Measurements from ENCODE around the gene SIM1.
A peak's percentile ranks its signal among the peaks of the same experiment; 100 is the strongest.

SIM1 gene

DNA sequence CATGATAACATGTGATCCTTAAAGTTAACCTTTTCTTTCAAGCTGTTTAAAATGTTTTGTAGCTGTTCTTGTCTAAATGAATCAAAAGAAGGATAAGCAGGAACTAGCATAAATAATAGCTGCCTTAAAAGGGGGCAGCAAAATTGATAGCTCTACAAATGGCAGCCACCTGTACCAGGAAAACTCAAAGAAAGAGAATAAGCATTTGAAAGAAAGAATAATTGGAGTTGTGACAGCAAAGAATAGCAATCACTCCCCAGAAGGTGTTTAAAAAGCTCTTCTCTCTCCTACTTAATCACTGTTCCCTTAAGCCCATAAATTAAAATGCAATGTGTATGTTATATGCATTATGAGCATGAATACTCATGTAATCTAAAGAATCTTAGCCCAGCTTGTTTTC lies 114.6 kb downstream of the SIM1 start:
- no peak for DNase-seq (ENCODE audit: low spot score)

DNA sequence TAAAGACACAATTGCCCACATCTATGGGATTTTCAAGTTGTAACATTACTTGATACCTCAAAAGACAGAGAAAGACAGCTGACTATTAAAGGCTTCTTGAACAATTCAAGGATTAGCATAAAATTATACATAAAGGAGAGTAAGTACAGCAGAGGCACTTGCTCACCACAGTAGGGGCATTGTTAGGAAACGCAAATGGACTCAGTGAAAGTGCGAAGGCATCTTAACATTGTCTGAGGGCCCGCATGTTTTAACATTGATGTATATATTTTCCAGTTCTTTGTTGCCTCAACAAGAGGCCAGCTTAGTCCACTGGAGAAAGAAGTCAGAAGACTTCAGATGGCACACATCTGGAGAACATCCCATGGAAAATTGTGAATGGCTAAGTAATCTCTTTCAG lies 115.4 kb downstream of the SIM1 start:
- no peak for DNase-seq (ENCODE audit: low spot score)

DNA sequence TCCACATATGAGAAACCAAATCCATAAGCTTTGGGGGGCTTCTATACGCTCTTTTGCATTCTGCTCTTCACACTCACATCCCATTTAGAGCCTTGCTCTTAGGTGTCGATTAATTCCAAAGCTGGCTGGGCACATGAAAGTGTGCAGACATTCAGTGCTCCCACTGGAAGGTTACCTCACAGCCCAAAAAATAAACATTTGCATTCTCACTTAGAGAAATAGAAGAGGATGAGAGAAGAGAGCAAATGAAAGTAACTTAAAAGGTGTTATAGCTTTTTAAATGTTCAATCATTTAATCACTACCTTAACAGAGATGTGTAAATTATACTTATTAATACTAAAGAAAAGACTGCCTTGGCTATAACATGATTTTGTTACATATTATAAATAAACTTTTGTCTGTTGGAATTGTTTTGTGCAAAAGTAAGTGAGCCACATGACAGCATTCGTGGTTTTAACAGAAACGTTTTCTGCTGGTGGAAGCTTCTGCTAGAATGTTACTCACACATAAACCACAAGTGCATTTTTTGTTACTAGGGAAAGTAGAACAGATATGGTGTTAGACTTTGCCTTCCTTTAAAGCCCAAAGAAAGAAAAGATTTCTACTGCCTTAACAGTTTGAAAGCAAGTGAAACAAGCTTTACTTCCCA lies 116.7 kb downstream of the SIM1 start:
- no peak for DNase-seq (ENCODE audit: low spot score)

DNA sequence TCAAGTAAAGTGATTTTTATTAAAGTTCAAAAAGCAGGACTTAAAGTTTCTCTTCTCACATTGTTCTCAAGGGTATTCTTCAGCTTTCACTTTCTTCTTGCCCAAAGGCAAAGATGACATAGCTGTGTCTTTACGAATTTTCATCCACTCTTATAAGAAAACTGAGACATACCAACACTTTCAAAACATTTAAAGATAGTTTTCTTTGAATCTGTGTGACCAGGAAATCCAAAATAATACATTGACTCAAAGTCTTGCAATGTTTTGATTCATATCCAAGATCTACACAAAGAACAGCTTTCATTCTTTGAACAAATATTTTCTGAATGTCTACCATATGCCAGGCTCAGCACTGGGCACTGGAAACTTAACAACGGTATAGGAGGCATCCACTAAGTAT lies 117.9 kb downstream of the SIM1 start:
- peak; percentile 8 for DNase-seq (ENCODE audit: low spot score)

DNA sequence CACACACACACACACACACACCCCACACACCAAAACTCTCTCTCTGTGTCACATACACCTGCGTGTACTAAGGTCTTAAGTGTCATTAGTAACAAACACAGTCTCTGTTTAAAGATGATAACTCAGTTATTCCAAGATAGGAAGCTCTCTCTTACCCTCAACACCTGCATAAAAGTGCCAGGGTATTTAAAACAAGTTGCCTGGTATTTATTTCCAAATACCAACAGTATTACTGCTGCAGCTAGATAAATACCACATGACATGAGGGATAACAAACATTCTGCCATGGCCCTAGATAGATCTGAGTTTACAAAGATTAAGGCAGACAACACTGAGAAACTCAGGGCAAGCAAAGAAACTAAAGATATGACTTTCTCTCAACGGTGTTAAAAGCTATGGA lies 118.5 kb downstream of the SIM1 start:
- DNase-seq (ENCODE audit: low spot score): no peak

DNA sequence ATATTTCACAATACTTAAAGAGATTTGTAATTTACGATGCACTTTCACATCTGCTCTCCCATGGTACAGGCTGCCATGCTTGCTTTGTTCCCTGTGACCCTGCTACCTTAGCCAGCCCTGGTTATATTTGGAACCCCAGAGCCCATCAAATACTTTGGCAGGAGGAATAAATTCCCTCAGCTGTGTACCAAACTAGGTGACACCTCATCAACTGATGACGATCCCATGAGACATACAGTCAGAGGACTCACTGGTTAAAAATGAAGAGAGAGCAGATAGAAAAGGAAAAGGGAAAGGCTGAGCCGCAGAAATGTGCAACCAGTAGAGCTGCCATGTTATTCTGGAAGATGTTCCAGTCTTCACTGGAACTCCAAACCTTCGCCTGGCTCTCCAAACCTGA lies 120.0 kb downstream of the SIM1 start:
- DNase-seq (ENCODE audit: low spot score): no peak

DNA sequence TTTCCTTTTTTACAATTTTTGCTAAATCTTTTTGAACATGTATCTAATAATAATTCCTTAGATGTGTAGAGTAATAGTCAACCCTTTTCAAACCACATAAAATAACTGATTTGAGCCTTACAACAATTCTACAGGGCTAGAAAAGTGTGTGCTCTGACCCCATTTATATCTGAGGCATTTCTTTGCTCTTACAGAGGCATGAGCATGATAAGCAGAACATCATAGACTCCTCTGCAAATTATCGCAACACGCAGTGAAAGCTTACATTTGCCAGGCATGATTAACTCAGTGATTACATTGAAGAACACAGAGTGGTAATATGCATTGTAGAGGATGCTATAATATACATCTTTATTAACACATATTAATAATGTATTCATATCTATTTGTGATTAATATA lies 120.4 kb downstream of the SIM1 start:
- DNase-seq (ENCODE audit: low spot score): no peak

DNA sequence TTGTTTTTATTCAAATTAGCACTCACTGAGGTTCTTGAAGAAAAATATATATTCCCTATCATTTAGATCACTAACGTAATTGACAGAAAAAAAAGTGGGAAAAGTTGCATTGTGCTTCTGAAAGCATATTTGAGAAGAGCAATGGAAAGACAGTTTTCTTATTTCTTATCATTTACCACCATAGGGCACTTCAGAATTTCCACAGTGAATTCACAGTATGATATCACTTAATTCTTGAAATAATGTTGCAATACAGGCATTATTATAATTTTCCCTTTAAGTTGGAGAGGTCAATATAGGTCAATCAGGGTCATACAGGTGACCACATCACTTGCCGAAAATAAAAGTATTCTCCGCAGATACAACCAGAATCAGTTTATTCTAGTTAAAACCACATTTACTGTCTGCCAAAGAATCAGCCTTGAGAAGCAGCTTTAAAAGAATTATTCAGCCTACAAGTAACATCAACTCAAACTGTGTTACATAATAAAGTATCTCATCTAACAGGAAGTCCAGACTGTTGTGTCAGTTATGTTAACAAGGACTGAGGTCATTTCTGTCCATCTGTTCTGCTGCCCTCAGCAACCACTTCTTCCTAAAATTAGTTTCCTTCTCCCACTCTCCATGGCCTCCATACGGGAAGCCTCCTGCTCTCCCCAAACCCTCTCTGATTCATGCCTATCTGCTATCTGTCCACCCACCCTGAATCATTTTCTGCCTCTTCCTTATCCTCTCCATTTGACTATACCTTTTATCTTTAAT lies 121.2 kb downstream of the SIM1 start:
- DNase-seq (ENCODE audit: low spot score): no peak

DNA sequence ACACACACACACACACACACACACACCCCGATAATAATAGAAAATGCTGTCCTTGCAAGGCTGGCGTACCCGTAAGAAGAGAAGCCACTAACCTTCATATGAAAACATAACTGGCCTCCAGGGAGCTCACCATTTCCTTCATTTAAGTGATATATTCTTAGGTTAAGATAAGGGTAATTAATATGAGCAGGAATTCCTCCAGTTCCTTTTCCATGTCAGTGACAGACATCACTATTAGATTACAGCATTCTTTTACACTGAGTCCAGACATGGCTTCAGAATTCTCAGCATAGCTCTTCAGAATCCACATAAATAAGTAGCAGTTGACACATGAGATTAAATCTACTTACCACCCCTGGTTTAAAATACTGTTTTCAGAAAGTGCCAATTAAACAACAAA lies 121.9 kb downstream of the SIM1 start:
- no peak for DNase-seq (ENCODE audit: low spot score)

DNA sequence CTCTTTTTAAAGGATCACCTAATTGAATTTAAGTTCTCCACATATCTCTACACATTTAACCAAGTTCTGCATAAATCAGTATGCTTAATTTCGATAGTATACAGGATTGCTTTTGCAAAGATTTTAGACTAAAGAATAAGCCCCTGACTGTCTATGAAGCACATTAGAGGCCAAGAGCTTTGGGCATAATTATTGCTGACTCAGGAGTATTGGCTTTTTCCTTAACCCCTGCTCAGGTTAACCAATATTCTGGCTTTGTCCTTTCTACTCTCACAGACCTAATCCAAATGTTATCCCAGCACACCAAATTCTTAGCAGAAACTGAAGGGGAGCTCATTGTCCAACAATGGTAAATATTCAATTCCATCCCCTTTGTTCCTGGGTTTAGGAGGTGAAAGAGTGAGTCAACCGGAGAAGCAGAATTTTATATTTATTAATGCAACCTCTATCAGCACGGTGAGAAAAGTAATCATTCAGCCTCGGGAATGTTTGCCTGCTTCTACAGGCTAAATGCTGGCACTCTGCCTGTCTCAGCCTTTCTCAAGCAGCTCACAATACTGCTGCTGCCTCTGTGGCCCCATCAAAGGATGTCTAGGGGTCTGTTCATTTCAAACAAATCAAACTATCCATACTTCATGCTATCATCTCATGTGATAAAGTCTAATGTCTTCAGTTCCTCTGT lies 125.0 kb downstream of the SIM1 start:
- no peak for DNase-seq (ENCODE audit: low spot score)

DNA sequence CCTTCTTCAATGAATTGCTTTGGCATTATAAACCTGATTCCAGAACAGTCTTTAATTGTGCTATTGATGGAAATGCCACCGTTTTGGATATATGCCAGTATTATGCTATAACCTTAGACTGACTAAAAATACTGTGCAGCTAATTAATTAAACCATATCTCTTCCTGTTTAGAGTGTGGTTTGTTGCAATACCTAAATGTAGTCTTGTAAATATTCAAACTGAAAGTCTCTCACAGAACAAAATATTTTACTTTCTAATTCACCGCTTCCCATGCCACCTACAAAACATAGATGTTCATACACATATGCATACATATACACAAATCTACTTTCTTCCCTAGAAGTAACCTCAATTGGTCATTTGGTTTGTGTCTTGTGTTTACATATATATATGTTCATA lies 126.6 kb downstream of the SIM1 start:
- DNase-seq (ENCODE audit: low spot score): no peak

DNA sequence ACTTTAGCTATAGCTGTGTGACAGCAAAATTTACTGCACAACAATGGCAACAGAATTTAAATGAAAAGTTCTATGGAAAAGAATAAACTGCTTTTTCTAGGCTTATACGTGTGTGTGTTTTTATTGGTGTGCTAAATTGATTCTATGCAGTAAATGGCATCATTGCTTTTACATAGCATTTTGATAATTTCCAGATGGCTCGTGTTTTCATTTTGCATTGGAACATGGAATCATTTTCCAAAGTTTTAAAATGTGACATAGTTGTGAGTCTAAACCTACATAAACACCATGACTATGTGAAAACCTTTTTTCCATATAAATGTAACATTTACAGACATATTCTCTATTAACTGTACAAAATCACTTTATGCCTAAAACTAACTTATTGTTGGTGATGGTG lies 127.8 kb downstream of the SIM1 start:
- DNase-seq (ENCODE audit: low spot score): no peak

DNA sequence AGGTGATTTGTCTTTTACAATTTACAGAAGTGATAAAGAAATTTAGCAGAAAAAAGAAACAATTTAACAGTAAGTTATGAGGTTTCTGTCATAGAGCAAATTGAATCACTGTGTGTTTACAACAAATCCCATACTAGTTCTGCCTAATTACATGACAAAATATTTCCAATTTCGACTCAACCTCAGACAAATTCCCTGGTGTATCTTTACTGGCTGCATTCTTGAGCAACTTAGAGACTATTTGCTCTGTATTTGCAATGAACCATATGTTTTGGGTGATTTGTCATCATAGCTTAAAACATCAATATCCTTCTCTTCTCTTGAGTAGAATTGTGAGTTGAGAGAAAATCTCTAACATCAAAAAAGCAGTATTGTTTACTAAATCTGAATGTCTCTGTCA lies 128.7 kb downstream of the SIM1 start:
- DNase-seq (ENCODE audit: low spot score): no peak

Measured in COLO829 (cell line).